HCT116 (cell line): ENCODE results near the gene SEC23IP. TPM values are rescaled to one million over a fixed set of nuclear protein-coding genes. Genes with fewer than 3 reads are reported as not detected.

Experiments used
- ATAC-seq: fragments of 200-7000 bp; cut with Tn5 transposase; 2 replicates; pipeline ENCODE4 v1.9.1; 2020; ENCODE audit warnings: mild to moderate bottlenecking, moderate library complexity
- BruUV-seq: library from RNA; stranded (reverse); fragments of 400-500 nt; replicated peaks from 2 replicates; lab custom pipeline; 2021; lab: Mats Ljungman, UMichigan
- CTCF ChIA-PET: fragments of 300-600 bp; sonication (Branson Sonifier 250); formaldehyde crosslinking; loops from one replicate; lab custom pipeline; 2021; ENCODE audit warnings: antibody characterized with exemption; lab: Charles Lee
- POLR2A ChIA-PET: fragments of 300-600, 350-600 bp; sonication (Branson Sonifier 250); formaldehyde crosslinking; loops from one replicate; lab custom pipeline; 2021; ENCODE audit warnings: antibody characterized with exemption; lab: Charles Lee
- RAD21 ChIA-PET, 2 experiments: fragments of 300-600 bp; sonication (Branson Sonifier 250); formaldehyde crosslinking; loops; one replicate each; lab custom pipeline; 2023; ENCODE audit warnings: low total read pairs in 2 of 2; ENCODE audit not compliant: uncharacterized antibody in 2 of 2, unreplicated experiment in 2 of 2, low non-redundant PET in 1 of 2; lab: Charles Lee
- DNase-seq: peaks from one replicate; pipeline ENCODE4 v3.0.0-alpha.2; 2010; ENCODE audit warnings: low read depth, low spot score
- H2AFZ ChIP-seq: fragments of 200-600 bp; shearing (Covaris generic), sonication (generic); 2 replicates; pipeline ENCODE4 v1.6.1; 2017; ENCODE audit warnings: low read depth, mixed run types, mixed read lengths, antibody characterized with exemption, low read length; ENCODE audit not compliant: poor library complexity, severe bottlenecking
- H3K27ac ChIP-seq: 2 replicates; pipeline ENCODE4 v1.5.1; 2012; ENCODE audit warnings: low read depth, low read length
- H3K27me3 ChIP-seq: fragments of 200-600 bp; sonication (generic); 2 replicates; pipeline ENCODE4 v1.6.1; 2016; ENCODE audit warnings: mixed run types, low read length, mixed read lengths; ENCODE audit not compliant: insufficient read depth
- H3K36me3 ChIP-seq, 2 experiments: fragments of 200-500 bp in 1 of 2; fragments of 200-600 bp in 1 of 2; sonication (Bioruptor generic) in 1 of 2; sonication (generic) in 1 of 2; 2 replicates each; pipeline versions ENCODE4 v1.5.1 to v1.6.1; 2014 to 2016; ENCODE audit warnings: low read length in 2 of 2, inconsistent platforms in 1 of 2, mixed read lengths in 1 of 2, mixed run types in 1 of 2; ENCODE audit not compliant: insufficient read depth in 2 of 2, control insufficient read depth in 1 of 2
- H3K4me1 ChIP-seq, 2 experiments: fragments of 200-600 bp in 1 of 2; sonication (generic) in 1 of 2; 2 replicates each; pipeline versions ENCODE4 v1.5.1 to v1.6.1; 2012 to 2017; ENCODE audit warnings: low read length in 2 of 2, inconsistent platforms in 1 of 2, mild to moderate bottlenecking in 1 of 2, mixed read lengths in 1 of 2, mixed run types in 1 of 2, moderate library complexity in 1 of 2; ENCODE audit not compliant: insufficient read depth in 2 of 2, control insufficient read depth in 1 of 2
- H3K4me2 ChIP-seq: fragments of 200-600 bp; sonication (generic); 2 replicates; pipeline ENCODE4 v1.6.1; 2017; ENCODE audit warnings: mixed run types, low read length, mixed read lengths
- H3K4me3 ChIP-seq, 2 experiments: fragments of 200-600 bp in 1 of 2; sonication (generic) in 1 of 2; replicated peaks in 1 of 2; 2 replicates each; pipeline ENCODE4 v1.5.1; 2011 to 2016; ENCODE audit warnings: low read length in 2 of 2, control low read depth in 1 of 2, low read depth in 1 of 2, mild to moderate bottlenecking in 1 of 2, mixed read lengths in 1 of 2, mixed run types in 1 of 2
- H3K79me2 ChIP-seq: fragments of 200-600 bp; sonication (generic); 2 replicates; pipeline ENCODE4 v1.6.1; 2017; ENCODE audit warnings: mild to moderate bottlenecking, mixed run types, low read length, moderate library complexity, mixed read lengths; ENCODE audit not compliant: insufficient read depth
- H3K9ac ChIP-seq: fragments of 200-600 bp; sonication (generic); 2 replicates; pipeline ENCODE4 v1.6.1; 2016; ENCODE audit warnings: low read length, mixed read lengths
- H3K9me2 ChIP-seq: fragments of 200-600 bp; sonication (generic), shearing (Covaris generic); 2 replicates; pipeline ENCODE4 v1.6.1; 2017; ENCODE audit warnings: mixed run types, mild to moderate bottlenecking, moderate library complexity; ENCODE audit not compliant: insufficient read depth
- H3K9me3 ChIP-seq, 2 experiments: fragments of 200-500 bp in 1 of 2; fragments of 200-600 bp in 1 of 2; sonication (Bioruptor generic) in 1 of 2; sonication (generic) in 1 of 2; 2 replicates each; pipeline ENCODE4 v1.6.1; 2014 to 2017; ENCODE audit warnings: low read length in 2 of 2, mixed read lengths in 2 of 2, inconsistent platforms in 1 of 2, low read depth in 1 of 2, mild to moderate bottlenecking in 1 of 2, mixed run types in 1 of 2, moderate library complexity in 1 of 2; ENCODE audit not compliant: control insufficient read depth in 1 of 2, insufficient read depth in 1 of 2
- H4K20me1 ChIP-seq: fragments of 200-600 bp; sonication (generic), shearing (Covaris generic); 2 replicates; pipeline ENCODE4 v1.6.1; 2017; ENCODE audit warnings: mixed run types, mild to moderate bottlenecking, moderate library complexity; ENCODE audit not compliant: insufficient read depth
- CTCF ChIP-seq, 3 experiments: fragments of 200-600 bp in 1 of 3; sonication (generic) in 1 of 3; IDR thresholded peaks in 2 of 3; conservative IDR thresholded peaks in 1 of 3; 2 replicates each; pipeline ENCODE4 v1.5.1; 2012 to 2017; ENCODE audit warnings: low read depth in 2 of 3, low read length in 2 of 3, antibody characterized with exemption in 1 of 3, borderline replicate concordance in 1 of 3, control low read depth in 1 of 3, mild to moderate bottlenecking in 1 of 3, mixed read lengths in 1 of 3, mixed run types in 1 of 3, moderate library complexity in 1 of 3; ENCODE audit not compliant: insufficient read depth in 1 of 3
- JUND ChIP-seq: IDR thresholded peaks from 2 replicates; pipeline ENCODE4 v1.6.1; 2012
- RAD21 ChIP-seq: IDR thresholded peaks from 2 replicates; pipeline ENCODE4 v1.6.1; 2012; ENCODE audit warnings: low read depth, mild to moderate bottlenecking
- SIN3A ChIP-seq: IDR thresholded peaks from 2 replicates; pipeline ENCODE4 v1.6.1; 2012; ENCODE audit warnings: low read depth
- SP1 ChIP-seq: IDR thresholded peaks from 2 replicates; pipeline ENCODE4 v1.6.1; 2012; ENCODE audit warnings: low read depth
- SRF ChIP-seq: IDR thresholded peaks from 2 replicates; pipeline ENCODE4 v1.6.1; 2012; ENCODE audit warnings: low read depth
- TCF7L2 ChIP-seq: IDR thresholded peaks from 2 replicates; pipeline ENCODE4 v1.7.0; 2011; ENCODE audit warnings: borderline replicate concordance, inconsistent platforms; ENCODE audit not compliant: insufficient read depth, insufficient read length; ENCODE audit errors: extremely low read depth
- intact Hi-C: fragments of 100-400 bp; cut with micrococcal nuclease; formaldehyde crosslinking; loops from 2 replicates; pipeline ENCODE4 v1.10.0; 2022
- total RNA-seq: library from RNA; stranded (reverse); gene quantifications from one replicate; pipeline ENCODE4 v1.2.1, GENCODE V29; 2021; ENCODE audit not compliant: unreplicated experiment

SEC23IP gene
- total RNA-seq, 1 experiment from 2014 or later: 122 TPM

DNA sequence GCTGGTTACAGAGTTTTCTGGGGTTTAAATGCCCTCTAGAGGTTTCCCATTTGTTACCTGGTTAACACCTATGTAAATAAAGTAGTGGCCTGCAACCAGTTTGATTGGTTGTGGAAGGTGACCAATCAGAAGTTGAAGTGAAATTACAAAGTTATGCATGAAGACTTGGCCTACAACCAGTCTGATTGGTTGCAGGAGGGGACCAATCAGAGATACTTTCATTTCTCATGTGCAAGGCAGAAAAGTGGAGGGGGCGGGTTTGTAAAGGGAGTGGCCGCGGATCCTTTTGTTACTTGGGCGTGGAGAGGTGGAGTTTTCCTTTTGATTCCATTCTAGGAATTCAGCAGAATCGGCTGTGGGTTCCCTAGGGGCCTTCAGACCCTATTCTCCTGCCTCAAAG lies 80.8 kb downstream of the SEC23IP start:
- ChIA-PET CTCF (no interaction called here), RAD21 (no interaction called here), POLR2A (interaction anchor here (1.0 kb wide), 1 partner anchor 248 kb away, joined by 4 read pairs; the partner anchor contains the start of gene INPP5F)
- H3K4me2 ChIP-seq: peak overlapping the region; percentile 63
- H3K4me3 ChIP-seq: peak overlapping the region; percentile 23 to 30; a peak in 3 of 4 replicates
- H3K27ac ChIP-seq: no peak overlapping the region
- peaks cover 0 to 14% of the 10 kb centered on the region in 2 experiments; a peak in 2 of 4 replicates for H3K4me1 ChIP-seq
- H2AFZ ChIP-seq: peak overlapping the region; percentile 82
- no peaks in the 10 kb centered on the region for H3K36me3 ChIP-seq
- H3K9ac ChIP-seq: no peak overlapping the region
- no peaks in the 10 kb centered on the region for H3K79me2 ChIP-seq
- H3K27me3 ChIP-seq: no peaks in the 10 kb centered on the region
- TF ChIP-seq TCF7L2 (peak; percentile 28), SP1 (peak; percentile 61; the same call in 1 of the 2 replicates), RAD21 (peak; percentile 48), SIN3A (no peak), CTCF (IDR thresholded peaks at IDR 0.05 in 2 of 3, conservative IDR thresholded peaks at IDR 0.05 in 1 of 3; ENCODE audit: borderline replicate concordance in 1 of 3, insufficient read depth in 1 of 3, low read depth in 2 of 3, low read length in 2 of 3) (peak in 2 of 3 experiments; percentile 6 to 22; a peak in 1 of 6 replicates)
- H3K9me3 ChIP-seq: no peaks in the 10 kb centered on the region
- no peaks in the 10 kb centered on the region for H4K20me1 ChIP-seq
- no TSS peak for BruUV-seq
- intact Hi-C loops: no loop called here
- peak; percentile 91 for ATAC-seq
- H3K9me2 ChIP-seq: no peaks in the 10 kb centered on the region
- peak; percentile 90 for DNase-seq

GRCh38 chr10:119976421-119976820 lies 83.9 kb downstream of the SEC23IP start:
- H3K9me3 ChIP-seq: no peaks in the 10 kb centered on the region
- DNase-seq (no peak), ATAC-seq (no peak)
- no peak overlapping the region for H3K9ac ChIP-seq
- H3K36me3 ChIP-seq: no peaks in the 10 kb centered on the region
- no peaks in the 10 kb centered on the region for H3K79me2 ChIP-seq
- H3K9me2 ChIP-seq: 0 out of 2 replicates have a peak, but pooled peaks cover 3% of the 10 kb centered on the region
- no peak for TF ChIP-seq SRF
- no peak for TF ChIP-seq JUND
- H3K4me1 ChIP-seq: peaks cover 0 to 14% of the 10 kb centered on the region in 2 experiments; a peak in 2 of 4 replicates
- ChIA-PET RAD21 (no interaction called here), POLR2A (no interaction called here), CTCF (no interaction called here)
- no peak overlapping the region for H3K27ac ChIP-seq
- intact Hi-C loops: no loop called here
- no peak overlapping the region for H3K4me3 ChIP-seq
- no peak overlapping the region for H2AFZ ChIP-seq
- H4K20me1 ChIP-seq: no peaks in the 10 kb centered on the region
- no TSS peak for BruUV-seq
- 0 out of 2 replicates have a peak, but pooled peaks cover 3% of the 10 kb centered on the region for H3K27me3 ChIP-seq
- H3K4me2 ChIP-seq: no peak overlapping the region
